Tibial artery (tissue), 4 donors: ENCODE data around the gene OR51B5.
"Not testable (repeated sequence)": the region's sequence is repeated elsewhere in the genome, so short reads cannot be mapped to it uniquely, and the experiment has no call there.

Experiments
- DNase-seq, 2 donors: peaks; one replicate each; pipeline ENCODE4 v3.0.0-alpha.2; 2019
- H3K27ac ChIP-seq, 2 donors: fragments of 200-600 bp; sonication (generic) in 1 of 2; 1 replicate in 1 of 2; 2 replicates in 1 of 2; pipeline ENCODE4 v1.5.1; 2018 to 2019; ENCODE audit warnings: mild to moderate bottlenecking in 1 of 2
- H3K27me3 ChIP-seq, 2 donors: fragments of 200-600 bp; sonication (generic) in 1 of 2; one replicate each; pipeline versions ENCODE4 v1.5.1 to v1.6.0; 2016 to 2019
- H3K36me3 ChIP-seq, 3 donors: fragments of 200-600 bp; sonication (generic) in 2 of 3; one replicate each; pipeline ENCODE4 v1.5.1; 2016 to 2019; ENCODE audit warnings: mild to moderate bottlenecking in 2 of 3
- H3K4me1 ChIP-seq, 4 donors: fragments of 200-600 bp; sonication (generic) in 2 of 4; 1 replicate in 3 of 4; 2 replicates in 1 of 4; pipeline ENCODE4 v1.5.1; 2016 to 2019
- H3K4me3 ChIP-seq, 2 donors: fragments of 200-600 bp; sonication (generic) in 1 of 2; 1 replicate in 1 of 2; 2 replicates in 1 of 2; pipeline ENCODE4 v1.5.1; 2018 to 2019; ENCODE audit warnings: mild to moderate bottlenecking in 2 of 2
- H3K9me3 ChIP-seq, 3 donors: fragments of 200-600 bp; sonication (generic) in 1 of 3; one replicate each; pipeline ENCODE4 v1.5.1; 2016 to 2019
- intact Hi-C: fragments of 100-400 bp; cut with DNase I; formaldehyde crosslinking; loops from one replicate; pipeline ENCODE4 v1.15.0; 2023; ENCODE audit warnings: low total_unique reads
- TF ChIP-seq, protein P1 (sequence below), 2 experiments: fragments of 200-600 bp in 1 of 2; fragments of 450-650 bp in 1 of 2; IDR thresholded peaks; one replicate each; pipeline ENCODE4 v1.5.1; 2017 to 2019; ENCODE audit warnings: antibody characterized with exemption in 2 of 2, mild to moderate bottlenecking in 1 of 2, moderate library complexity in 1 of 2

The OR51B5 gene

DNA sequence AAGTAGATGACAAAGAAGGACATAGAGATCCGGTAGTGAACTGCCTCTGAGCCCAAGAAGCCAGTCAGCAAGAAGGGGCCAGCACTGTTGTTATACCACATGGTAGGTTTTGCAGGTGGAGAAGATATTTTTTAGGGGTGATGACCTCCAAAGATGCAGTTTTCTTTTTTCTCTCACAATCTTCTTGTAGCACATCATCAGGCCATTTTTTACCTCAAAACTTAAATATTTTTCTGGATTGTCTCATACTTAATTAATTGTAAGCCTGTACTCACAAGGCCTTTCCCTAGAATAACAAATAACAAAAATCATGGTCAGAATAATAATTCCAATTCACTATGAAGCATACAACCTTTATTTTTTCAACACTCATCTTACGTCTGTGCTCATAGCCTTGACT, 41.5 kb downstream of the OR51B5 start, which contains the start of gene OR51B4:
Gene OR51B4, minus strand, starts transcription at position 101 of the 400 bp plus-strand sequence. Its CDS starts 0 bp downstream, at position 101.
- intact Hi-C loops: no loop called here
- no peaks in the 10 kb centered on the region for H3K36me3 ChIP-seq
- H3K9me3 ChIP-seq: no peaks in the 10 kb centered on the region
- no peak within 1 kb of the TSS for H3K27ac ChIP-seq
- no peak for DNase-seq
- TF ChIP-seq, protein P1, sequence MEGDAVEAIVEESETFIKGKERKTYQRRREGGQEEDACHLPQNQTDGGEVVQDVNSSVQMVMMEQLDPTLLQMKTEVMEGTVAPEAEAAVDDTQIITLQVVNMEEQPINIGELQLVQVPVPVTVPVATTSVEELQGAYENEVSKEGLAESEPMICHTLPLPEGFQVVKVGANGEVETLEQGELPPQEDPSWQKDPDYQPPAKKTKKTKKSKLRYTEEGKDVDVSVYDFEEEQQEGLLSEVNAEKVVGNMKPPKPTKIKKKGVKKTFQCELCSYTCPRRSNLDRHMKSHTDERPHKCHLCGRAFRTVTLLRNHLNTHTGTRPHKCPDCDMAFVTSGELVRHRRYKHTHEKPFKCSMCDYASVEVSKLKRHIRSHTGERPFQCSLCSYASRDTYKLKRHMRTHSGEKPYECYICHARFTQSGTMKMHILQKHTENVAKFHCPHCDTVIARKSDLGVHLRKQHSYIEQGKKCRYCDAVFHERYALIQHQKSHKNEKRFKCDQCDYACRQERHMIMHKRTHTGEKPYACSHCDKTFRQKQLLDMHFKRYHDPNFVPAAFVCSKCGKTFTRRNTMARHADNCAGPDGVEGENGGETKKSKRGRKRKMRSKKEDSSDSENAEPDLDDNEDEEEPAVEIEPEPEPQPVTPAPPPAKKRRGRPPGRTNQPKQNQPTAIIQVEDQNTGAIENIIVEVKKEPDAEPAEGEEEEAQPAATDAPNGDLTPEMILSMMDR (IDR thresholded peaks at IDR 0.05): no peak
- no peak within 1 kb of the TSS for H3K4me3 ChIP-seq
- H3K4me1 ChIP-seq: no peaks in the 10 kb centered on the region
- H3K27me3 ChIP-seq: no peaks in the 10 kb centered on the region

GRCh38 chr11:5300251-5300650, 43.1 kb downstream of the OR51B5 start:
- Histone ChIP-seq H3K4me1 (no peaks in the 10 kb centered on the region), H3K27me3 (no peaks in the 10 kb centered on the region), H3K9me3 (no peaks in the 10 kb centered on the region), H3K27ac (no peak overlapping the region), H3K4me3 (no peak overlapping the region), H3K36me3 (no peaks in the 10 kb centered on the region)
- DNase-seq: no peak
- intact Hi-C loops: no loop called here
- TF ChIP-seq, protein P1 (IDR thresholded peaks at IDR 0.05): no peak

DNA sequence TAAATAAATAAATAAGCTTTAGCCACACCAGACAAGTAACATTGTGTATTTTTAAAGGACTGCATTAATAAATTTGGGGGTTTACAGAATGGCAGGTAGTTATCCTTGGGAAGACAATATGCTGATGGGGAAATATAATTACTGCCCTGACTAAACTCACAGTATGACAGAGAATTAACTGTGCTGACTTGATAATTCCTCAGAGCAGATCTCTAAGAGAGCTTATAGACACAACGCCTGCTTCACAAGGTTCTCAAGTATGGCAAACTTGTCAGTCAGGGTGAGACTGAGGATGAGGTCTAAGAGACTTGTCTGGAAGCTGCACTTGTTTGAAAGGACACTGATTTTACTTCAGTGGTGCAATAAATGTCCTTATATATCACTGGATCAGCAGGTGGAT, 44.9 kb downstream of the OR51B5 start:
- no peaks in the 10 kb centered on the region for H3K27me3 ChIP-seq
- H3K9me3 ChIP-seq: no peaks in the 10 kb centered on the region
- no peak for DNase-seq
- no peaks in the 10 kb centered on the region for H3K36me3 ChIP-seq
- TF ChIP-seq, protein P1 (IDR thresholded peaks at IDR 0.05): no peak
- no peak overlapping the region for H3K27ac ChIP-seq
- no peaks in the 10 kb centered on the region for H3K4me1 ChIP-seq
- H3K4me3 ChIP-seq: no peak overlapping the region
- intact Hi-C loops: no loop called here

- intact Hi-C loops: no loop called here
- Histone ChIP-seq H3K27me3 (no peaks in the 10 kb centered on the region), H3K4me1 (no peaks in the 10 kb centered on the region), H3K4me3 (no peak overlapping the region), H3K36me3 (no peaks in the 10 kb centered on the region), H3K27ac (no peak overlapping the region), H3K9me3 (no peaks in the 10 kb centered on the region)
- DNase-seq: no peak
- TF ChIP-seq, protein P1 (IDR thresholded peaks at IDR 0.05): no peak
Observed at GRCh38 chr11:5297721-5298323, 45.5 kb downstream of the OR51B5 start.

- H3K4me3 ChIP-seq, DNase-seq, H3K4me1 ChIP-seq, H3K27me3 ChIP-seq, H3K36me3 ChIP-seq, intact Hi-C loops, H3K27ac ChIP-seq, H3K9me3 ChIP-seq: not testable (repeated sequence)
Observed at GRCh38 chr11:5294342-5294995, 48.9 kb downstream of the OR51B5 start.

DNA sequence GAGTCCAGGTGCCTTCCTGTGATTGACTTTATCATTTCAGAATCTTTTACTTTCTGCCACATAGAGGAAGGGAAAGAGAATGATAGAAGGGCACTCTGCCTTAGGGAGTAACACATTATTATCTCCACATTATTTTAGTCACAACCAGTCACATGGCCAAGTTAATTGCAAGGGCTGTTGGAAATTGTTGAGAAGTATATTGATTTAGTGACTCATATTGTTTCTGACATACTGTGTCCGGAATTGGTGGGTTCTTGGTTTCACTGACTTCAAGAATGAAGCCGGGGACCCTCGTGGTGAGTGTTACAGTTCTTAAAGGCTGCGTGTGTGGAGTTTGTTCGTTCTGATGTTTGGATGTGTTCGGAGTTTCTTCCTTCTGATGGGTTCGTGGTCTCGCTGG, 50.3 kb downstream of the OR51B5 start:
- H3K27me3 ChIP-seq: no peaks in the 10 kb centered on the region
- intact Hi-C loops: no loop called here
- TF ChIP-seq, protein P1 (IDR thresholded peaks at IDR 0.05): no peak
- DNase-seq: no peak
- H3K4me3 ChIP-seq: no peak overlapping the region
- no peaks in the 10 kb centered on the region for H3K9me3 ChIP-seq
- H3K36me3 ChIP-seq: no peaks in the 10 kb centered on the region
- no peak overlapping the region for H3K27ac ChIP-seq
- H3K4me1 ChIP-seq: no peaks in the 10 kb centered on the region
